ENCODE measurements around the gene CHST11.
A peak's percentile ranks its signal among the peaks of the same experiment; 100 is the strongest.

CHST11 gene

DNA sequence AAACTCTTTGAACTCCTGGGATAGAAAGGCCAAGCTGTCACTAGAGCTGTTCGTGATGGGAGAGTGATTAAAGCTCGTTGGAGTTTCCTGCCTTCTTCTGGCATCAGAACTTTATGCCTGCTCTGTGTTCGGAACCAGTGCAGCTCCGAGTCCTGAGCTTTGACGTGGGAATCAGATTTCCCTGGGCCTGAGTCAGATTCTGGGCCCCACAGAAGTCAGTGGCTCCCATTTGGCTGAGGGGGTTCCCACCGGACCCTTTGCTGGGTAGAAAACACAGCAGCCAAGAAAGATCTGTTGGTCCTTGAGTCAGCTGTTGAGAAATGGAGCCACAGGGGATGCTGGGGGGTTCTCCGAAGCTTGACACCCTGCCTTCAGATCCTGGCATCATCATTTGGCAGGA is 238.0 kb downstream of the CHST11 start:
- no peak for DNase-seq (ENCODE audit: low read depth in 2 of 2)

DNA sequence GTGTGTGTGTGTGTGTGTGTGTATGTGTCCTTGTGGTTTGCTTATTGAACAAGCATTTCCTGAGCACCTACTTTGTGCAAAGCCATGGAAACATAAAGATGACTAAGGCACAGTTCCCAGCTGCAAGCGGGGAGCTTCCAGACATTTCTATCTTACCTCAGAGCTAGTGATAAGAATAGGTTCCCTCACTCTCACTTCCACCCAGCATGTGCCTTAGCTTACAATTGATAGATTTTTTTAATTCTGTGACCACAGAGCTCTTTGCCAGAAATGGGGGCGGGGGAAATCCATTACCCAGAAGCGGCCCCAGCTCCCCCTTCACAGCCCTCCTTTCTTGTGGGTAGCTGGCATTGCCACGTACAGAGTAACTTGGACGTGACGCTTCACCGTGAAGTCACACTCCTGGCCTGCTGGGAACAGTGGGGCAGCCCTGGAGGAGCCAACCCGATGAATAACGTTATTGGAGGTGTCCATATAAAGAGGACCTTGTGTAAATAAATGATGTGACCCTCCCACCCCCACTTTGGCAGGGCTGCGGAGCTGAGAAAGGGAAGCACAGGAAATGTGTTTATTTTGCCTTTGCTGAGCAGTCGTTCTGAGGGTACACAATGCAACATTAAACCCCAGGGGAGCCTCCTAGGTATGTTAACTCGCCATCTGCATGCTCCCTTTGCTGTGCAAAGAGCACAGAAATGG is 238.9 kb downstream of the CHST11 start:
- peak; percentile 78 to 81 for DNase-seq (ENCODE audit: low read depth in 2 of 2)

DNA sequence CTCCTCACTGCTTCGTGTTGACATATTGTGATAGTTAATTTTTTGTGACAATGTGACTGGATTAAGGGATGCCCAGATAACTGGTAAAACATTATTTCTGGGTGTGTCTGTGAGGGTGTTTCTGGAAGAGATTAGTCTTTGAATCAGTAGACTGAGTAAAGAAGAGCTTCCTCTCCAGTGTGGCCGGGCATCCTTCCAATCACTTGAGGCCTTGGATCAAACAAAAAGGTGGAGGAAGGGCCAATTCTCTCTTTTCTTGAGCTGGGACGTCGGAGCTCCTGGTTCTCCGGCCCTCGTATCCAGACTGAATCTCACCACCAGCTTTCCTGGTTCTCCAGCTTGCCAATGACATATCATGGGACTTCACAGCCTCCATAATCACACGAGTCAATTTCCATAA is 240.4 kb downstream of the CHST11 start:
- no peak for DNase-seq (ENCODE audit: low read depth in 2 of 2)

DNA sequence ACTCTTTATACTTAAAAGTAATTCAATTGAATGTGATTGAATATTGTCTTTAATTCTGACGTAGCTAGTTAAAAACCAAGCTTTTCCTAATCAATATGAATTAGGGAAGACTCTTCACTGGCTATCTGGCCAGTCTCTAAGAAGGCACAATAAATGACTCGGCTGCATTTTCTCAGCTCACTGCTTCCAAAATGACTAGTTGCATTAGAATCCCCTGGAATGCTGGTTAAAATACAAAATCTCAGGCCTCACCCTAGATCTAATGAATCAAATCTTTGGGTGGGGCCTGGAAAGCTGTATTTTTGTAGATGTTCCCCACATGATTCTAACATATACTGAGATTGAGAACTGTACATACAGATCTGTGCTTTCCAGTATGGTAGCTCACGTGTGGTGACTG is 242.1 kb downstream of the CHST11 start:
- DNase-seq (ENCODE audit: low read depth in 2 of 2) = no peak

DNA sequence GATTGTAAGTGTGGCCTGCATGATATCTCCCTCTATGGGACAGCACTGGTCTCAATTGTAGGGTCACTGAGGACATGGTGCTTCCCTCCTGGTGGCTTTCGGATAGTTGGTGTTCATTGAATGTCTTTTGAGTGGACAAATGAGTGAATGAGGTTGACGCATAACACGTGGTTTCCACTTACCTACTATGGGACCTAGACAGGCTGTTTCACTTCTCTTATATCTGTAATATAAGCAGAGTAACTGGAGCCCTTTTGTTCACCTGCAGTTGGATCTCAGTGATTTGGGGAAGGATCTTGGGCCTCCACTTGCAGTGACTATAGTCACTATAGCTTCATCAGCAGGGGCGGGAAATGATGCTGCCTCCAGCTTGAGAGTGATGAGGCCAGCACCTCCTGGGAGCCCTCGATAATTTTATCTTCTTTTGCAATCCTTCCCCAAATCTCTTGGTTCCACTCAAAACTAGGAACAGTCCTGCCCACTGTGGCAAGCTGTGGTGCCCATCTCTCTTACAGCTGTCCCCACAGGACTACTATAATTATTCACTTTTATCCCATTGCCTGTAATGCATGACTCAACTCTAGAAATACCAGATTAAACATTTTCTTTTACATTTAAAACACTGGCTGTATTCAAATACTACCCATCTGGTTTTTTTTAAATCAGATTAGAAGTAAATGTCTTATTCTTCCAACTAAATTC is 242.9 kb downstream of the CHST11 start:
- DNase-seq (ENCODE audit: low read depth in 2 of 2) = peak; percentile 19 to 24

DNA sequence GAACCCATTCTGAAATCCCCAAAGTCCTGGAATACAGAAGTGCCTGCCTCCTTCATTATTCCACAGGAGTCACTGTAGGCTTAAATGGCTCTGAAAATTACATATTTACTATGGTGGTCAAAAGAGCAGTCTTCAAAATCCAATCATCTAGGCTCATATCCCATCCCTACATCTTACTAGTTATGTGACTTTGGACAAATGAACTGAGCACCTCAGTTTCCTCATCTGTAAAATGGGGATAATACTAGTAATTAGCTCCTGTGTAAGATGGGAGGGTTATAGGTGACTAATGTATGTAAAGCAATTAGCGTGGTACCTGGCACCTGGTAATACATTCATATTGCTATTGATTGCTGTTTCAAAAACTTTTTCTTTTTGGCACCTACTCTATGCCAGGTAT is 243.6 kb downstream of the CHST11 start:
- no peak for DNase-seq (ENCODE audit: low read depth in 2 of 2)

DNA sequence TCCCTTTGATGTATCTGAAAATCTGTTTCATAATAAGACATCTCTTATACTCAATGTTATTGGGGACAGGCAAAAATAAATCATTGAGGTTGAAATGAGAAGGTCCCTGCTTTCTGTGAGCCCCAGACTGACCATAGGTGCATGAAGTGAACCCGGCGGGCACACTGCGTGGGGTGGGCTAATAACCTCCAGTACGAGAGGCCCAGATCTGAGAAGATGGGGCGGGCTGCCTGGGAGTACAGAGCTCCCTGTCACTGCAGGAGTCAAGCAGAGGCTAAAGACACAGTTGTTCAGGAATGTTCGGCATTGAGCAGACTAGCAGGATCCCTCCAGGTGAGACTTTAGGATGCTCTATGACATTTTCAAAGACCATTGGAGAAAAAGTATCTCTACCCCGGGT is 244.6 kb downstream of the CHST11 start:
- DNase-seq (ENCODE audit: low read depth in 2 of 2) = no peak

DNA sequence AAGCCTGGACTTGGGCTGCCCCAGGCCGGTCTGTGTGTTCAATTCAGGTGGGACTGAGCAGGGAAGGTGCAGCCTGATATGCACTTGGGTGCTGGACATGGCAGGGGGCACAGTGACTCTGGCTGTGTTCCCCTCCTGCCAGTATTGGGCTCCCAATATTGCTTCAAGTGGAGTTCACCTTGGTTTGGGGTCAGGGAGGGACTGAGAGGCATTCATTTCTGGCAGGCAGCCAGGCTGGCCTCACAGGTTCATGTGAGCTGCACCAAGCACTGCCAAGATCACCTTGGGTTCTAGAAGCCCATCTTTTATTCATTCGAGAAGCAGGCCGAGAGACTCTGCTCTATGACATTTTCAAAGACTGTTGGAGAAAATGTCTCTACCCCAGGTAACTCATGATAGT is 245.0 kb downstream of the CHST11 start:
- no peak for DNase-seq (ENCODE audit: low read depth in 2 of 2)

DNA sequence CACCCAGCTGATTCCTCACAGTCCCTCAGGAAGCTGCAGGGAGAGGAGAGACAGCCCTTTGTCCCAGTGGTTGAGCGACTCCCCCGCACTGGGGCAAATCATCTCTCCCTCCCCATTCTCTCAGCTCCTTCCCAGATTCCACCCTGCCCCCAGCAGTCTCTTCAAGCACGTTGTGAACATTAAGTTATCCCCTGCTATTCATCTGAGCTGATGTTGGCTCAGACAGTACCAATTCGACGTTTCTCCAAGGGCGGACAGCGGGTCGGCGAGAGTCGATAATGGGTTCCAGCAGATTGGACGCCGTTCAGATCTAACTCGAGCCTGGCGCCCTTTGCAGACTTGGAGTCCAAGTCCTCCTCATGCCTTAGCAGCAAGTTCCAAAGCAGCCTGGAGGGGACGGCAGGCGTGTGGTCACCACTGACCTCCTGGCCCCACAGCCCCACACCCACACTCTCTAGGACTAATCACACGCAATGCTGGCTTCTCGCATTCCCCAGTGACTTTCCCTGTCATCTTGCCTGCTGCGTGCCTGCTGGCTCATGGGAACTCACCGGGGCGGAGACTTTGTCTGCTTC is 245.9 kb downstream of the CHST11 start:
- no peak for DNase-seq (ENCODE audit: low read depth in 2 of 2)

DNA sequence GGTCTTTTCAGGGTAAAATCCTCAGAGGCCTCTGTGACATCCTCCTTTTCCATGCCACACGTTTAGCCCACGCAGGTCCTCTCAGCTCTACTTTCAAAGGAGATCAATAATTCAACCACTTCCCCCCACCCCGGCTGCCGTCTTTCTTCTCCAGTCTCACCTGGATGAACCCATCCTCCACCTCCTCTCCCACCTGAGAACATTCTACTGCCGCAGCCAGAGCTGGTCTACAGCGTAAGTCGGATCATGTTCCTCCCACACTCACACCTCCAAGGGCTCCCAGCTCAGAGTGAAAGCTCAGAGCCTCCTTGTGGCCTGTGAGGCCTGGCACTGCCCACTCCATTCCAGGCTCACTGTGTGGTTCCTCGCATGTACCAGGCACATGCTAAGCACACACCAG is 246.6 kb downstream of the CHST11 start:
- DNase-seq (ENCODE audit: low read depth in 2 of 2) = no peak

DNA sequence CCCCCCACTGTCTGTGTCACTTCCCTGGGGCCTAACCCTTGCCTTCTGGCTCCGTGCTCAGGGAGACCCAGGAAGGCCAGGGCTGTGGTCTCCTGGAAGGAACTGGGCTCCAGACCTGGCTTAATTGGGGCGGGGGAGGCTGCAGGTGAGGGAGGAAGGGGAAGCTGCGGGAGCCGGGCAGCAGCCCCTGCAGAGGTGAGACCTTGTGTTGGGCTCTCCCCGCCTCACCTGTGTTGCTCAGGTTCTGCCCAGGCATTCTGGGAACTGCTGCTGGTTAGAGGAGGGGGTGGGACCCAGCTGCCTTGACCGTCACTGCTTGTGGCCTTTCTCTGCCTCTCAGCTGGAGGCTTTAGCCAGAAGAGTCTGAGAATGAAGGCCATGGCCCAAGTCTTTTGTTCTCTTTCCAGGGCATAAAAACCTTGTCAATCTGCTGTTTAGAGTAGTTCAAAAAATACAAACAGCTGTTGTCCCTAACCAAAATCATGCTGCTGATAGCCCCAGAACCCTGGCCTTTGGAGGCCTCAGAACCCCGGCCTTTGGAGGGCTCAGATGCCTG is 247.6 kb downstream of the CHST11 start:
- DNase-seq (ENCODE audit: low read depth in 2 of 2) = no peak

DNA sequence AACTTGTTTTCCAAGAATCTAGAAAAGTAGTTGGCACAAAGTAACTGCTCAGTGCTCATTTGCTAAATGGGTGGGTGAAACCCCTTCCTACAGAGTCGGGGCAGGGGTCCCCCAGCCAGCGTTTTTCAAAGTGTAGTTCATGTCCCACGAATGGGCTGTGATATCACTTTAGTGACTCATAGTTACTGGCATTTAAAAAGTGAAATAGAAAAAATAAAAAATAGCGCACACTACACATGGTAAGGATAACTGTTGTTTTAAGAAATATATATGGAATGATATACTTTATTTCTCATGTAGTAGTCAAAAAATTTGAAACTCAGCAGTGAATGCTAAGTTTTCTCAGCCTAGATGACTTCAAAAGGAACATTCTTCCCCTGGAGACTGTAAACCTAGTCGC is 250.4 kb downstream of the CHST11 start:
- DNase-seq (ENCODE audit: low read depth in 2 of 2) = no peak

DNA sequence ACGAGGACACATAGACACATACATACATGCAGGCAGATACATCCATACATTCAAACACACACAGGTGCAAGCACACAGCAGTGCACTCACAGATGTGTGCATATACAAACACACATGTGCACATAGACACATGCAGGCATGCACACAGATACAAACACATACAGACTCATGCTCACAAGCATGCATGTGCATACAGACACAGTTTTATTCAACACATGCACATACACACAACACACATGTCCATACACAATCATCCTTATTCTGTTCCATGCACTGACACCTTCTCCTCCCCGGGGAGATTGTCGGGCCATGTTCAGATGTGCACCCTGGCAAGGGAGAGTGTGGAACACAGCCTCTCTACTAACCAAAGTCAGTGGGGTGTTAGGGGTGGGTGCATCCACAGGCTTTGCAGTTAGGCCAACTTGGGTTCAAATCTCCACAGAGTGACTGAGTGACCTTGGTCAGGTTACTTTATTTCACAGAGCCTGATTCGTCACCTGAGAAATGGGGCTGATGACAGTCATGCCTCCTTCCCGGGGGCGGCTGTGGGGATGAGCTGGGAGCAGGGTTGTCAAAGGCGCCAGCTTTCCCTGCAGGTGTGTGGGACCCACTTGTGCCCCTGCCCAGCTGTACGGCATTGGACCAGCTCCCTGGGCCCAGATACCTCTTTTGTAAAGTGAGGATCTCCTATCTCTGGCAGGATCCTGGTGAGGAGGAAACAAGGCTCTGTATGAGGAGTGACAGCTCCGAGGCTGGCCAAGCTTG is 251.2 kb downstream of the CHST11 start:
- DNase-seq (ENCODE audit: low read depth in 2 of 2) = no peak

DNA sequence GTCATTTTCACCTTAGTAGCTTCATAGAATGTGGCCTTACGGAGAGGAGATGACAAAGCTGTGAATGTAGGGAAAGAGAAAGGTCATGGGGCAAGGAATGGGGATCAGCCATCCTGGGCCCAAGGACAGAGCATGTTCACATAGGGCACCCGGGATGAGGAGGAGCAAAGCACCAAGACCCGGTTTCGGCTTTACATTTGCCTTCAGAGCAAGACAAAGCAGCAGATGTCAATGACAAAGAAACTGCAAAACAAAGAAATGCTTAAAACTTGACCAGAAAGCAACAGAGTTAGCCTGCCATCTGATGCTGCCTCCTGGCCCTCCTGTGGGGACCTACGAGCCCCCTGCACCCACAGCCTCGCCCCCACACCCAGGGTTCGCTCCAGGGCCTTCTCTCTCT is 252.1 kb downstream of the CHST11 start:
- no peak for DNase-seq (ENCODE audit: low read depth in 2 of 2)

DNA sequence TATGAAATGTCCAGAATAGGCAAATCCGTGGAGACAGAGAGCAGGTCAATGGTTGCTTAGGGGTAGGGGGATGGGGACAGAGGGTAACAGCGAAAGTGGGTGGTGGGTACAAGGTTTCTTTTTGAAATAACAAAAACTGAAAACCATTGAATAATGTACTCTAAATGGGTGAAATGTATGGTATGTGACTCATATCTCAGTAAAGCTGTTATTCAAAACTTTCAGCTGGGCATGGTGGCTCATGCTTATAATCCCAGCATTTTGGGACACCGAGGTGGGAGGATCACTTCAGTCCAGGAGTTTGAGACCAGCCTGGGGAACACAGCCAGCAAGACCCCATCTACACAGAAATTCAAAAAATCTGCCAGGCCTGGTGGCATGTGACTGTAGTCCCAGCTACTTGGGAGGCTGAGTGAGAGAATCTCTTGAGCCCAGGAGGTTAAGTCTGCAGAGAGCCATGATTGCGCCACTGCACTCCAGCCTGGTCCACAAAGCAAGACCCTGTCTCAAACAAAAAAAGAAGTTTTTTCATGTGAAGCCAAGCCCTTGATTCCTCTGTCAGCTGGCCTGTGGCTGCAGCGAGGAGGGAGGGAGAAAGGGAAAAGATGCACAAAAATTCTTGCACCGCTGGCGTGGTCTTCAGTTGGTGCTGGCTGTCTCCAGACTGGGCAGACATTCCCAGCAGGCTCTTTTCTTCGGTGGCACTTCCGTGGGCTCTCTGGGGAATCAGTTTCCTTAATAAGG is 253.1 kb downstream of the CHST11 start:
- no peak for DNase-seq (ENCODE audit: low read depth in 2 of 2)

DNA sequence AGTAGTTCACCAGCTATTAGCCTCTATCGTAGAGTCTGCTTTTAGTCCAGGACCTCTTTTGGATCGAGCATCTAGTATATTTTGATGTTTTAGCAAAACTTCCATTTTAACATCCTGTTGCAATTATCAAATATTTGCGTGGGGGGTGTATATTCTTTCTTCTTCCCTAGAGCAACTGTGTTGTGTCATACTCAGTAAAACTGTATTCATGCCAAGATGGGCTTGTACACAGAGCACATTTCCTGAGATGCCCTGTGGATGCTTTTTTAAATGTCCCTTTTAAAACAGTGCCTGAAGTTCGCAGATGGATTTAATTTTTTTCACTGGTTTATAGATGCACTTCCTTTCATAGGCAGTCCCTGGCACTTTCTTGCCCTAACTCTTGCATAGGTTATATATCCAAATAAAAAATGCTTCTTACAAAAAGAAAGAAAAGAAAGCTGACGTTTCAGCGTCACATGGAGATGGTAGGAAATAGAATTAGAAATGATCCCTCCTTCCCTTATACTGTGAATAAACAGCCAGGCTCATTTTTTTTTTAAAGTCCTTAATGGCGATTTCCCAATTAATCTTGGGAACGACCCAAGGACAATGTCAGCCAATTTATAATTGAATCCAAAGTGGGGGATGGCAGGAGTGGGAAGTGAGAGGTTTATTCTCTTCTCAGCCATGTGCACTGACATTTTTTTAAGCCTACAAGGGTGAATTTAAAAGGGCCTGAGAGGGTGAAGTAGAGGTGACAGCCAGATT is 254.4 kb downstream of the CHST11 start:
- DNase-seq (ENCODE audit: low read depth in 2 of 2) = no peak

DNA sequence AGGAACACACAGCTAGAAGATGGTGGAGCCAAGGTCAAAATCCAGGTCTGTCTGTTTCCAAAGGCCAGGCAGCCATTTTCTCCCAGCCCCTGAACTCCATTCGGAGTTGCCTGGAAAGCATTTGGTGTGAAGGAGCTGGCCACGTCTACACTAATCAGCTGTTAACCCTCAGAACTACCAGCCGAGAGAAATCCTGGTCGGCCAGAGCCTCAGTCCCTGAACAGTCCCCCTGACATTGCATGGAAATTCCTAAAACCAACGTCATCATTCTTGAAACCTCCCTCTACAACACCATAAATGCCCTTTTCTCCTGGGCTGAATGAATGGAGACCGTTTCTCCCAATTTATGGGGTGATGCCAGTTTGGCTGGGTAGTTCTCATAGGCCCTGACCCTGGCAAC is 255.7 kb downstream of the CHST11 start:
- no peak for DNase-seq (ENCODE audit: low read depth in 2 of 2)

DNA sequence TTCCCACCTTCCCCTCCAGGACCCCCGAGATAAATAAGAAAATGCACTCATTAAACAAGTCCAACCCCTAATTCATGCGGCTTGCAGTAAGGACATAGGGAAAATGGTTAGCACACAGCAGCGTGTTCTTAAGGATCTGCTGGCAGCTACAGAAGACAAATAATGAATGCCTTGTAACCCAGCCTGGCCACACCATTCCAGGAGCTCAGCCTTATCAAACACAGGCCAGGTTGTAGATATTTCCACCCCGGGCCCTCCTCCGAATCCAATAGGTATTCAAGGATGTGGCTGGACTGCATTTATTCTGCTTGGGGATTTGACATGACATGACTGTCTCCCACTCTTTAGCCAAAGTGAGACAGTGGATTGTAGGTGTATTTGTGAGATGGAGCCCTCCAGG is 256.2 kb downstream of the CHST11 start:
- no peak for DNase-seq (ENCODE audit: low read depth in 2 of 2)

DNA sequence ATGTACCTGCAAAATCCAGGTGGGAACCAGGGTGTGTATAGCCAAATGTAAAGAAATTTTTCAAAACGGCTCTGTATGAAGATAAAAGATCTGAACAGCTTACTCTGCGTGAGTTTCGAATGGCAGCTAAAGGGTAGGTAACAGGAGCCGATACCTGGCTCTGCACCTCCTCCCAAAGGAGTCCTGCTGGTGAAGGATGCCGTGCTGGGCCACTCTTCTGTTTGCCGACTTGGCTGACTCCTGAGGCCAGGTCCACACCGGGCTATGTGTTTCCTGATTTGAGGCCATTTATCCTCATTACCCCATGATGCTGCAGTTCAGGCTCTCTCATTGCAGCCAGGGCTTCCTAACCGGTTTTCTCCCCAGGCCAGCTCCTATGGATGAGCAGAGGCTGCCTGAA is 256.7 kb downstream of the CHST11 start:
- DNase-seq (ENCODE audit: low read depth in 2 of 2) = no peak

DNA sequence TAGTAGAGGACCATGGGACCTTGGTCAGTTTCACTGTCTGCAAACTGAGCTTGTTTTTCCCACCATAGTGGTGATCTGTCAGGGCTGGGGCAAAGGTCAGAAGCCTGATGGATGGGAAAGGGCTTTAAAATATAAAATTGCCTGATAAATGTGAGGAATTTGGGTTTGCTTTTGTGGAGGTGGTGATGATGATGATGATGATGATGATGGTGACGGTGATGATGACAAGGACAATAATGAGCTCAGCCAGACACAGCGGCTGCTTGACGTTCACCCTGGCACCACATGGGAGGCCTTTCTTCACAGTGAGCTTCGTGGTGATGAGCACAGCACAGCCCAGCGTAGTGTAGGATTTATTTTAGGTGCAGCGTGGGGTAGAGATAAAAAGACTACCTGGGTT is 257.6 kb downstream of the CHST11 start:
- no peak for DNase-seq (ENCODE audit: low read depth in 2 of 2)

DNA sequence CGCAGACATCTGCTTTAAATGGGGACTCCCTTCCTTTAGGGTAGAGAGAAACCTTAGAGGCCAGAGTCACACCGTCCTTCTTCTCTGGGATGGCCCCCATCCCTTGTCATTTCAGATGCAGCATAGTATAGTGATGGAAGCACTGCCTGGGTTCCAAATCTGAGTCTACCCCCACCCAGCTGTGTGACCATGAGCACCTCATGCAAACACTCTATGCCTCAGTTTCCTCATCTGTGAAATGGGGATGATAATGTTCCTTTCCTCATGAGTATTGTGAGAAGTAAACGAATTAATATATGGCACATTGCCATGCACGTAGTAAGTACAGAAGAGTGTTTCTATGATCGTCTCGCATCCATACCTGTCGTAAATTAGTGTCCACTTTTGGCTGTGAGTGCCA is 259.4 kb downstream of the CHST11 start:
- no peak for DNase-seq (ENCODE audit: low read depth in 2 of 2)
